Hematopoietic multipotent progenitor cell treated with erythropoietin and hydrocortisone succinate and interleukin-3 and kit ligand, for 8 days (in vitro differentiated cells): ENCODE measurements around the gene XCR1.
"Not testable (repeated sequence)": the region's sequence is repeated elsewhere in the genome, so short reads cannot be mapped to it uniquely, and the experiment has no call there.

Source experiments
- DNase-seq: peaks from one replicate; pipeline ENCODE4 v3.0.0-alpha.2; 2015

Gene XCR1

GRCh38 chr3:46038071-46038470, 10.8 kb upstream of the XCR1 start:
- DNase-seq: not testable (repeated sequence)

- DNase-seq: no peak
Observed at GRCh38 chr3:46036191-46036590, 8.9 kb upstream of the XCR1 start.

GRCh38 chr3:46031747-46032146, 4.5 kb upstream of the XCR1 start:
- DNase-seq: no peak

GRCh38 chr3:46031269-46031668, 4.0 kb upstream of the XCR1 start:
- no peak for DNase-seq

- no peak for DNase-seq
Observed at GRCh38 chr3:46030626-46031025, 3.3 kb upstream of the XCR1 start.

GRCh38 chr3:46029953-46030543, 2.8 kb upstream of the XCR1 start:
- no peak for DNase-seq

GRCh38 chr3:46027736-46028397, 584 bp upstream of the XCR1 start:
- DNase-seq: no peak

GRCh38 chr3:46025139-46025538, 2.1 kb downstream of the XCR1 start:
- no peak for DNase-seq

GRCh38 chr3:46024131-46024530, 3.2 kb downstream of the XCR1 start:
- DNase-seq: no peak

GRCh38 chr3:46022909-46023785, 4.1 kb downstream of the XCR1 start:
- DNase-seq: no peak

- no peak for DNase-seq
Observed at GRCh38 chr3:46021516-46021915, 5.8 kb downstream of the XCR1 start.

GRCh38 chr3:46020766-46021510, 6.3 kb downstream of the XCR1 start:
- DNase-seq: no peak

- no peak for DNase-seq
Observed at GRCh38 chr3:46019707-46020106, 7.6 kb downstream of the XCR1 start.

GRCh38 chr3:46017720-46018119, 9.6 kb downstream of the XCR1 start:
- no peak for DNase-seq

GRCh38 chr3:46013316-46014094, 13.8 kb downstream of the XCR1 start:
- DNase-seq: no peak

GRCh38 chr3:46012246-46012645, 15.0 kb downstream of the XCR1 start:
- no peak for DNase-seq

- no peak for DNase-seq
Observed at GRCh38 chr3:46010519-46011113, 16.7 kb downstream of the XCR1 start.

- no peak for DNase-seq
Observed at GRCh38 chr3:46008058-46008457, 19.2 kb downstream of the XCR1 start.

GRCh38 chr3:46007280-46007679, 20.0 kb downstream of the XCR1 start:
- DNase-seq: no peak

GRCh38 chr3:46006238-46007032, 20.8 kb downstream of the XCR1 start:
- no peak for DNase-seq

GRCh38 chr3:46003706-46004105, 23.6 kb downstream of the XCR1 start:
- not testable (repeated sequence) for DNase-seq
